NT2/D1 (cell line): ENCODE data around the gene SLC12A8.

Experiments used
- YY1 ChIP-seq: IDR thresholded peaks from 2 replicates; pipeline ENCODE4 v1.6.1; 2011; ENCODE audit not compliant: insufficient read length, insufficient read depth
- ZNF274 ChIP-seq: IDR thresholded peaks from 2 replicates; pipeline ENCODE4 v1.6.1; 2011; ENCODE audit warnings: mild to moderate bottlenecking, low read depth, low read length

- TF ChIP-seq YY1 (no peak), ZNF274 (no peak)
Measured at GRCh38 chr3:125136966-125137357, 75.6 kb downstream of the SLC12A8 start.
